ENCODE results near the gene CHRDL1. TPM values are rescaled to one million over a fixed set of nuclear protein-coding genes. Genes with fewer than 3 reads are reported as not detected.

CHRDL1 gene, protein sequence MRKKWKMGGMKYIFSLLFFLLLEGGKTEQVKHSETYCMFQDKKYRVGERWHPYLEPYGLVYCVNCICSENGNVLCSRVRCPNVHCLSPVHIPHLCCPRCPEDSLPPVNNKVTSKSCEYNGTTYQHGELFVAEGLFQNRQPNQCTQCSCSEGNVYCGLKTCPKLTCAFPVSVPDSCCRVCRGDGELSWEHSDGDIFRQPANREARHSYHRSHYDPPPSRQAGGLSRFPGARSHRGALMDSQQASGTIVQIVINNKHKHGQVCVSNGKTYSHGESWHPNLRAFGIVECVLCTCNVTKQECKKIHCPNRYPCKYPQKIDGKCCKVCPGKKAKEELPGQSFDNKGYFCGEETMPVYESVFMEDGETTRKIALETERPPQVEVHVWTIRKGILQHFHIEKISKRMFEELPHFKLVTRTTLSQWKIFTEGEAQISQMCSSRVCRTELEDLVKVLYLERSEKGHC
- total RNA-seq (2021) (11.1 to 11.5 TPM (median 11.5 TPM) in 3 replicates), Bru-seq, nascent RNA (percentile 41 among the genes with signal in this experiment)
- long read RNA-seq, experiment 1, transcript CHRDL1-201 (12 exons, 1,934 nt), result major isoform, 15 of 34 reads
- long read RNA-seq, experiment 1, partial matches to known transcripts, result 4 of 34 reads
- long read RNA-seq, experiment 1, other reads (novel, unspliced or antisense), result 12 of 34 reads
- long read RNA-seq, experiment 2, partial matches to known transcripts, result 2 of 9 reads
- long read RNA-seq, experiment 2, other reads (novel, unspliced or antisense), result 7 of 9 reads
- long read RNA-seq, experiment 3, partial matches to known transcripts, result 0 of 1 reads
- long read RNA-seq, experiment 3, other reads (novel, unspliced or antisense), result 0 of 1 reads

DNA sequence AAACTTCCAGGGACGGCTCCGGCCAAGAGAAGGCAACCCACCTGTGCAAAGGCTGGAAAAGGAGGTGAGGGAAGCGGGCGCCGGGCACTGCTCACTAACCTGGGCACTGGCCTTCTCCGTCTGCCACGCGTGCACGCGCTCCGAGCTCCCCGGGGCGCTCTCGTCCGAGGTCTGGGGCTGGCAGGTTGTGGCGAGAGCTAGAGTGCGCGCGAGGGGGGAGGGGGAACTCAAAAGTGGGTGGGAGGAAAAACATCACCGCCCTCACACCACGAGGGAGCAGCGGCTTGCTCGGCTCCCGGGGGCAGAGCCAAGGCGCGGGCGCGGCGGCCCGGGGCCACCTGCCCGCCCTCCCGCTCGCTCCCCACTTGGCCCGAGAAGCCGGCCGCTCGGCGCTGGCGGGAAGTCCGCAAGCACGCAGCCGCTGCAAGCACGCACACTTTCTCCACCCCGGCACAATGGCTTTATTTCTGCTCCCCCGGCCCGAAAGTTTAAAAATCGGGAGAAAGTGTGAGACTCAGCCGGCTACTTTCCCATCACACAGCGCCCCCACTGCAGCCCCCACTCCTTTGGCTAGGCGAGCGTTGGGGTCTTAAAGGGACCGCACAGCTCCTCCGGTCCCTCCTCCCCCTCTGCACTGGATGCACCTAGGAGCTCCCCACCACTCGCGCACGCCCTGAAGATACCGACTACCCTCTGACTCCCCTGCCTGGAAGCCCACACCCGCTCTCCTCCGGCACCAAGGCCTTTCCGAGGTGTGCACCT lies at the start of gene CHRDL1:
Gene CHRDL1, minus strand, starts transcription at position 173 of the 762 bp plus-strand sequence. CDS start 3,636 bp downstream, outside the sequence.
- H3K27me3 Mint-ChIP-seq (ENCODE audit: low read depth), result peaks cover 9% of the 10 kb centered on the region
- ATAC-seq (peak; percentile 87), DNase-seq (ENCODE audit: low spot score) (peak; percentile 35)
- no peak within 1 kb of the TSS for H3K27ac Mint-ChIP-seq
- peaks cover 20% of the 10 kb centered on the region for H3K4me1 Mint-ChIP-seq
- ChIA-PET POLR2A (interaction anchor here (1.1 to 1.2 kb wide), 2 partner anchors 18 to 41 kb away, joined by 4 read pairs; no protein-coding TSS in a partner anchor), CTCF (interaction anchor here (0.7 to 1.6 kb wide), 3 partner anchors 41 to 58 kb away, joined by 4 to 6 read pairs (median 4); no protein-coding TSS in a partner anchor)
- no peaks in the 10 kb centered on the region for H3K9me3 Mint-ChIP-seq
- TF ChIP-seq NFATC4 (CRISPR knock-in tag; IDR thresholded peaks at IDR 0.05), result no peak
- no peak for TF ChIP-seq ATF6 (CRISPR knock-in tag; IDR thresholded peaks at IDR 0.05)
- 0 out of 2 replicates have a peak, but pooled peaks have one; percentile 42 for TF ChIP-seq FOXP4 (CRISPR knock-in tag; IDR thresholded peaks at IDR 0.05)
- 0 out of 2 replicates have a peak, but pooled peaks have one; percentile 28 for TF ChIP-seq MAX (CRISPR knock-in tag; IDR thresholded peaks at IDR 0.05)
- no peaks in the 10 kb centered on the region for H3K36me3 Mint-ChIP-seq
- H3K4me3 Mint-ChIP-seq, result peak within 1 kb of the TSS; percentile 79

DNA sequence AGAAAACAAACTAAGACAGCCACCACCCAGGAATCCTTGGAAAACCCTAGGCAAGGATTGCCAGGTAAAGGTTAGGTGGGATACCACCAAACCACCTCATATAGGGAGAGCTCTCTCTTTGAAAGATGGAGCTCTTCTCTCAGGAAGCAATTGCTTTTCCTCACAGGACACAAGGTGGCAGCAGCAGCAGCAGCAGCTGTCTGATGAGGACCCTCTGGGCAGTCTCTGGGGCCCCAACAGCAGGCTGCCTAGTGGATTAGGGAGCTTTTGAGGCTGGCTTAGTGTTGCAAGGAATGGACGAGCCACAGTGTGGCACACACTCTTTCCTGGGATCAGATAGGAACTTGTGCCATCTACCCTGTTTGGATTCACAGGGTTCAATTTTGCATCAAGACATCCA lies 41.4 kb upstream of the CHRDL1 start:
- no peaks in the 10 kb centered on the region for H3K36me3 Mint-ChIP-seq
- no peaks in the 10 kb centered on the region for H3K9me3 Mint-ChIP-seq
- H3K27me3 Mint-ChIP-seq (ENCODE audit: low read depth), result no peaks in the 10 kb centered on the region; the same call in 1 of the 2 replicates
- H3K4me3 Mint-ChIP-seq, result no peak overlapping the region
- ChIA-PET POLR2A (interaction anchor here (1.1 kb wide), 1 partner anchor 41 kb away, joined by 4 read pairs; the partner anchor contains the start of gene CHRDL1), CTCF (interaction anchor here (0.6 to 1.7 kb wide), 21 partner anchors 10 to 407 kb away, joined by 3 to 42 read pairs (median 4); no protein-coding TSS in a partner anchor)
- DNase-seq (ENCODE audit: low spot score) (peak; percentile 52), ATAC-seq (peak; percentile 99)
- H3K27ac Mint-ChIP-seq, result no peak overlapping the region
- no peak for TF ChIP-seq ZNF317 (CRISPR knock-in tag; IDR thresholded peaks at IDR 0.05; ENCODE audit: borderline replicate concordance, low read depth)
- TF ChIP-seq, protein P1, sequence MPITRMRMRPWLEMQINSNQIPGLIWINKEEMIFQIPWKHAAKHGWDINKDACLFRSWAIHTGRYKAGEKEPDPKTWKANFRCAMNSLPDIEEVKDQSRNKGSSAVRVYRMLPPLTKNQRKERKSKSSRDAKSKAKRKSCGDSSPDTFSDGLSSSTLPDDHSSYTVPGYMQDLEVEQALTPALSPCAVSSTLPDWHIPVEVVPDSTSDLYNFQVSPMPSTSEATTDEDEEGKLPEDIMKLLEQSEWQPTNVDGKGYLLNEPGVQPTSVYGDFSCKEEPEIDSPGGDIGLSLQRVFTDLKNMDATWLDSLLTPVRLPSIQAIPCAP (CRISPR knock-in tag; IDR thresholded peaks at IDR 0.05), result no peak
- TF ChIP-seq, protein P2, sequence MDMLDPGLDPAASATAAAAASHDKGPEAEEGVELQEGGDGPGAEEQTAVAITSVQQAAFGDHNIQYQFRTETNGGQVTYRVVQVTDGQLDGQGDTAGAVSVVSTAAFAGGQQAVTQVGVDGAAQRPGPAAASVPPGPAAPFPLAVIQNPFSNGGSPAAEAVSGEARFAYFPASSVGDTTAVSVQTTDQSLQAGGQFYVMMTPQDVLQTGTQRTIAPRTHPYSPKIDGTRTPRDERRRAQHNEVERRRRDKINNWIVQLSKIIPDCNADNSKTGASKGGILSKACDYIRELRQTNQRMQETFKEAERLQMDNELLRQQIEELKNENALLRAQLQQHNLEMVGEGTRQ (CRISPR knock-in tag; IDR thresholded peaks at IDR 0.05), result no peak
- no peak for TF ChIP-seq NFATC4 (CRISPR knock-in tag; IDR thresholded peaks at IDR 0.05)
- TF ChIP-seq FOXK1 (CRISPR knock-in tag; IDR thresholded peaks at IDR 0.05), result no peak
- H3K4me1 Mint-ChIP-seq, result no peaks in the 10 kb centered on the region

DNA sequence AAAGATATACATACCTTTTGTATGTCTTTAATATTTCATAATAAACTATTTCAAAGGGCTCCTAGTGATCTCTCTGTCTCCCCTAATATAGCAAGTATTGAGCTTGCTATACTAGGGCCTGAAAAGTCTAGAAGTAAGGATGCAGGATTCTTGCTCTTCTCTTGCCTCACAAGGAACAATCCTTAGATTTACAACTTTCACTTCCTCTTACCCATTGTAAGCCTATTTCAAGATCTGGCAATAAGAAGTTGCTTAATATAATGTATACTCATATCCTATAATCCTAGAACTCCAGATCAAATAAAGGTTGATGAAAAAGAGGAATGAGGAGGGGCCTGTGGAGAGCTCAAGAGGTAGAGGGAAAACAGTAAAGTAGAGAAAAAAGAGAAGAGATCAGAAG lies 40.8 kb upstream of the CHRDL1 start:
- Mint-ChIP-seq H3K4me3 (no peak overlapping the region), H3K4me1 (no peaks in the 10 kb centered on the region), H3K9me3 (no peaks in the 10 kb centered on the region), H3K27ac (no peak overlapping the region), H3K27me3 (ENCODE audit: low read depth) (no peaks in the 10 kb centered on the region; the same call in 1 of the 2 replicates), H3K36me3 (no peaks in the 10 kb centered on the region)
- CTCF ChIA-PET, result interaction anchor here (0.6 to 1.7 kb wide), 21 partner anchors 10 to 408 kb away, joined by 3 to 42 read pairs (median 4); no protein-coding TSS in a partner anchor
- ATAC-seq, result no peak
- POLR2A ChIA-PET, result interaction anchor here (1.1 kb wide), 1 partner anchor 40 kb away, joined by 4 read pairs; the partner anchor contains the start of gene CHRDL1
- DNase-seq (ENCODE audit: low spot score), result no peak
- TF ChIP-seq ZNF423 (CRISPR knock-in tag; IDR thresholded peaks at IDR 0.05), result no peak
- no peak for TF ChIP-seq FOXJ3 (CRISPR knock-in tag; IDR thresholded peaks at IDR 0.05; ENCODE audit: borderline replicate concordance)
- TF ChIP-seq, protein P3, sequence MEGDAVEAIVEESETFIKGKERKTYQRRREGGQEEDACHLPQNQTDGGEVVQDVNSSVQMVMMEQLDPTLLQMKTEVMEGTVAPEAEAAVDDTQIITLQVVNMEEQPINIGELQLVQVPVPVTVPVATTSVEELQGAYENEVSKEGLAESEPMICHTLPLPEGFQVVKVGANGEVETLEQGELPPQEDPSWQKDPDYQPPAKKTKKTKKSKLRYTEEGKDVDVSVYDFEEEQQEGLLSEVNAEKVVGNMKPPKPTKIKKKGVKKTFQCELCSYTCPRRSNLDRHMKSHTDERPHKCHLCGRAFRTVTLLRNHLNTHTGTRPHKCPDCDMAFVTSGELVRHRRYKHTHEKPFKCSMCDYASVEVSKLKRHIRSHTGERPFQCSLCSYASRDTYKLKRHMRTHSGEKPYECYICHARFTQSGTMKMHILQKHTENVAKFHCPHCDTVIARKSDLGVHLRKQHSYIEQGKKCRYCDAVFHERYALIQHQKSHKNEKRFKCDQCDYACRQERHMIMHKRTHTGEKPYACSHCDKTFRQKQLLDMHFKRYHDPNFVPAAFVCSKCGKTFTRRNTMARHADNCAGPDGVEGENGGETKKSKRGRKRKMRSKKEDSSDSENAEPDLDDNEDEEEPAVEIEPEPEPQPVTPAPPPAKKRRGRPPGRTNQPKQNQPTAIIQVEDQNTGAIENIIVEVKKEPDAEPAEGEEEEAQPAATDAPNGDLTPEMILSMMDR (IDR thresholded peaks at IDR 0.05), result no peak
- TF ChIP-seq, protein P2 (CRISPR knock-in tag; IDR thresholded peaks at IDR 0.05), result no peak
- no peak for TF ChIP-seq CDX4 (CRISPR knock-in tag; IDR thresholded peaks at IDR 0.05; ENCODE audit: borderline replicate concordance)
- no peak for TF ChIP-seq GABPB1 (CRISPR knock-in tag; IDR thresholded peaks at IDR 0.05)
- TF ChIP-seq, protein P4, sequence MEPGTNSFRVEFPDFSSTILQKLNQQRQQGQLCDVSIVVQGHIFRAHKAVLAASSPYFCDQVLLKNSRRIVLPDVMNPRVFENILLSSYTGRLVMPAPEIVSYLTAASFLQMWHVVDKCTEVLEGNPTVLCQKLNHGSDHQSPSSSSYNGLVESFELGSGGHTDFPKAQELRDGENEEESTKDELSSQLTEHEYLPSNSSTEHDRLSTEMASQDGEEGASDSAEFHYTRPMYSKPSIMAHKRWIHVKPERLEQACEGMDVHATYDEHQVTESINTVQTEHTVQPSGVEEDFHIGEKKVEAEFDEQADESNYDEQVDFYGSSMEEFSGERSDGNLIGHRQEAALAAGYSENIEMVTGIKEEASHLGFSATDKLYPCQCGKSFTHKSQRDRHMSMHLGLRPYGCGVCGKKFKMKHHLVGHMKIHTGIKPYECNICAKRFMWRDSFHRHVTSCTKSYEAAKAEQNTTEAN (CRISPR knock-in tag; IDR thresholded peaks at IDR 0.05), result no peak

All from WTC11 (cell line).